Colonic mucosa (tissue), 4 donors: Measurements from ENCODE around the gene CSNK1G1. TPM values are rescaled to one million over a fixed set of nuclear protein-coding genes. Genes with fewer than 3 reads are reported as not detected.

Experiments used
- DNase-seq: peaks from one replicate; pipeline ENCODE4 v3.0.0-alpha.2; 2020
- H3K27ac ChIP-seq: fragments of 200-600 bp; one replicate; pipeline ENCODE4 v1.8.0; 2021
- H3K27me3 ChIP-seq: fragments of 200-600 bp; one replicate; pipeline ENCODE4 v1.8.0; 2021
- H3K36me3 ChIP-seq: fragments of 200-600 bp; one replicate; pipeline ENCODE4 v1.8.0; 2021
- H3K4me1 ChIP-seq: fragments of 200-600 bp; one replicate; pipeline ENCODE4 v1.8.0; 2021; ENCODE audit warnings: mild to moderate bottlenecking
- H3K4me3 ChIP-seq: fragments of 200-600 bp; one replicate; pipeline ENCODE4 v1.8.0; 2021
- H3K9ac ChIP-seq, 2 donors: one replicate each; pipeline ENCODE4 v1.7.0; 2013; ENCODE audit warnings: control low read depth in 2 of 2, low read depth in 2 of 2, low read length in 2 of 2
- H3K9me3 ChIP-seq: fragments of 200-600 bp; one replicate; pipeline ENCODE4 v1.8.0; 2021
- CTCF ChIP-seq: fragments of 200-600 bp; IDR thresholded peaks from one replicate; pipeline ENCODE4 v1.8.0; 2022; ENCODE audit warnings: antibody characterized with exemption, mild to moderate bottlenecking
- intact Hi-C: fragments of 100-400 bp; cut with DNase I; formaldehyde crosslinking; loops from one replicate; pipeline ENCODE4 v1.14.1; 2022
- total RNA-seq, 2 donors: library from RNA; stranded (reverse); fragmentation: NEBNext Ultra II Directional in 1 of 2; extraction: Animal tissue kit (Norgen Biotek cat#: 25700) in 1 of 2; gene quantifications; one replicate each; pipeline ENCODE4 v1.2.1, GENCODE V29; 2021
- donor health status: healthy.
- donor health status: DM: no; HTN: no; CAD: no.
- donor health status: DM: no; HTN: no; CAD: no.

Gene CSNK1G1
- total RNA-seq, 2 donors from 2014 or later = 17.0 to 18.5 TPM

GRCh38 chr15:64324165-64324877 lies 31.7 kb downstream of the CSNK1G1 start:
- no peaks in the 10 kb centered on the region for H3K9me3 ChIP-seq
- no peak for DNase-seq
- H3K36me3 ChIP-seq = no peaks in the 10 kb centered on the region
- TF ChIP-seq CTCF = no peak
- no peak overlapping the region for H3K9ac ChIP-seq
- intact Hi-C loops = no loop called here
- H3K27ac ChIP-seq = no peak overlapping the region
- H3K4me3 ChIP-seq = no peak overlapping the region
- no peaks in the 10 kb centered on the region for H3K27me3 ChIP-seq
- no peaks in the 10 kb centered on the region for H3K4me1 ChIP-seq

DNA sequence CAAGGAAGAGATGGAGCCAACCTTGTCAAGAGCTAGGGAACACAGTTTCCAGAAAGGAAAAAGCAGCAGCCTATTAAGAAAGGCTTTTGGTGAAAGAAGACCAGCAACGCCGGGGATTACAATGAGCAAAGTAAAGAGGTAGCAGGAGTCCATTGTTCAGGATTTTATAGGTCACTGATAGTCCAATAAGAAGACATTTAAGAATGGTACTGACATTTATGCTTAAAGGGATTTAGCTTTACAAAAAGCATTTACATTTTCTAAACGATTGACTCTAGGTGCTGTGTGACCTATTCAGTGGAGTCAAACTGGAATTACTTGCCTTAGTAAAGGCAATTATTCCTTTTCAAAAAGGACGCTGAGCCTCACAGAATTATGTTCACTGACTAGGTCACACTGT lies 40.8 kb downstream of the CSNK1G1 start:
- intact Hi-C loops = no loop called here
- H3K27ac ChIP-seq = no peak overlapping the region

GRCh38 chr15:64314456-64314855 lies 41.5 kb downstream of the CSNK1G1 start:
- H3K27me3 ChIP-seq = no peaks in the 10 kb centered on the region
- H3K4me3 ChIP-seq = no peak overlapping the region
- no peak for DNase-seq
- H3K9me3 ChIP-seq = no peaks in the 10 kb centered on the region
- H3K27ac ChIP-seq = no peak overlapping the region
- intact Hi-C loops = no loop called here
- no peak for TF ChIP-seq CTCF
- no peak overlapping the region for H3K9ac ChIP-seq
- no peaks in the 10 kb centered on the region for H3K36me3 ChIP-seq
- H3K4me1 ChIP-seq = no peaks in the 10 kb centered on the region

More for the DNA sequence above, 40.8 kb downstream of the CSNK1G1 start:
- no peak for TF ChIP-seq CTCF
- Histone ChIP-seq H3K27me3 (no peaks in the 10 kb centered on the region), H3K4me3 (no peak overlapping the region), H3K9ac (no peak overlapping the region), H3K9me3 (no peaks in the 10 kb centered on the region), H3K4me1 (no peaks in the 10 kb centered on the region), H3K36me3 (no peaks in the 10 kb centered on the region)
- DNase-seq = no peak

DNA sequence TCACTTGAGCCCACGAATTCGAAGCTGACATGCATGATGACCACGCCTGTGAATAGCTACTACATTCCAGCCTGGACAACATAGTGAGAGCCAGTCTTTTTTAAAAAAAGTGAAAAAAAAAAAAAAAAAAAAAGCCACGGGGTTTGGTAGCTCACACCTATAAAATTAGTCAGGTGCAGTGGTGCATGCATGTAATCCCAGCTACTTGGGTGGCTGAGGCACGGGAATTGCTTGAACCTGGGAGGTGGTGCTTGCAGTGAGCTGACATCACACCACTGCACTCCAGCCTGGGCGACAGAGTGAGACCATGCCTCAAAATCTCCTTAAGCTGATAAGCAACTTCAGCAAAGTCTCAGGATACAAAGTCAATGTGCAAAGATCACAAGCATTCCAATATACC lies 44.4 kb downstream of the CSNK1G1 start:
- intact Hi-C loops = no loop called here
- H3K9me3 ChIP-seq = no peaks in the 10 kb centered on the region
- H3K27me3 ChIP-seq = no peaks in the 10 kb centered on the region
- no peaks in the 10 kb centered on the region for H3K4me1 ChIP-seq
- H3K27ac ChIP-seq = no peak overlapping the region
- DNase-seq = no peak
- H3K4me3 ChIP-seq = no peak overlapping the region
- no peak overlapping the region for H3K9ac ChIP-seq
- TF ChIP-seq CTCF = no peak
- H3K36me3 ChIP-seq = no peaks in the 10 kb centered on the region

DNA sequence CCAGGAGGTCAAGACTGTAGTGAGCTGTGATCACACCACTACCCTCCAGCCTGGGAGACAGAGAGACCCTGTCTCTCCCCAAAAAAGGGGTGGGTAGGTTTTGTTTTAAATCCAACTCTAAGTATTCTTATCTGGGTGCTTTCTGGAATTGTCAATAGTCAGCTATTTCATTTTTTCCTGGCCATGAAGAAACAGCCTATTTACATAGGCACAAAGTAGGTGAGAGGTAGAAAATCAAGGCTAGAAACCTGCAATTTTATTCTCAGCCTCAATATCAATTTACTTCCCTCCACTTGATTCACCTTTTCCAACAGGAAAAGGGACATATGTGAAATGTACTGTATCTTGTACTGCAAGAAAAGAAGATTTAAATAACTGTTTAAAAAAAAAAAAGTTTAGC lies 45.9 kb downstream of the CSNK1G1 start:
- H3K9me3 ChIP-seq = no peaks in the 10 kb centered on the region
- no peak for DNase-seq
- no peak overlapping the region for H3K27ac ChIP-seq
- no peak for TF ChIP-seq CTCF
- no peak overlapping the region for H3K4me3 ChIP-seq
- H3K4me1 ChIP-seq = no peaks in the 10 kb centered on the region
- no peaks in the 10 kb centered on the region for H3K27me3 ChIP-seq
- H3K9ac ChIP-seq = no peak overlapping the region
- intact Hi-C loops = no loop called here
- H3K36me3 ChIP-seq = no peaks in the 10 kb centered on the region
